HepG2 (cell line): ENCODE measurements around the gene DRC7. TPM values are rescaled to one million over a fixed set of nuclear protein-coding genes. Genes with fewer than 3 reads are reported as not detected.

Experiments used
- ATAC-seq: fragments of 200-7000 bp; cut with Tn5 transposase; 3 replicates; pipeline ENCODE4 v1.9.1; 2020; ENCODE audit warnings: mild to moderate bottlenecking, moderate library complexity
- BruUV-seq: library from RNA; stranded (reverse); fragments of 400-500 nt; replicated peaks from 2 replicates; lab custom pipeline; 2021; lab: Mats Ljungman, UMichigan
- CTCF ChIA-PET: fragments of 300-600 bp; formaldehyde crosslinking; extraction: SDS; loops from one replicate; lab custom pipeline; 2021; ENCODE audit warnings: low total read pairs, inconsistent platforms, low intra/inter-chr PET ratio; lab: Yijun Ruan, JAX
- POLR2A ChIA-PET: fragments of 350-600 bp; sonication (Branson Sonifier 250); formaldehyde crosslinking; loops from one replicate; lab custom pipeline; 2020; ENCODE audit warnings: antibody characterized with exemption, inconsistent platforms; lab: Yijun Ruan, JAX
- DNase-seq: peaks from one replicate; pipeline ENCODE4 v3.0.0-alpha.2; 2015; ENCODE audit warnings: low spot score
- FAIRE-seq: peaks from 3 replicates; lab custom pipeline; 2011; peaks lifted over from hg19 to GRCh38; lab: Jason Lieb, UNC
- H2AFZ ChIP-seq: one replicate; pipeline ENCODE4 v1.6.1; 2011; ENCODE audit warnings: low read length, inconsistent platforms
- H3K27ac ChIP-seq: fragments of 300-600 bp; 3 replicates; pipeline ENCODE4 v1.8.0; 2011; ENCODE audit warnings: mixed run types, mild to moderate bottlenecking, mixed read lengths, low read length, inconsistent platforms; ENCODE audit not compliant: insufficient read depth; ENCODE audit errors: extremely low read length
- H3K27me3 ChIP-seq, 2 experiments: fragments of 200-600 bp in 1 of 2; 2 replicates in 1 of 2; 3 replicates in 1 of 2; pipeline versions ENCODE4 v1.6.0 to v1.8.0; 2011; ENCODE audit warnings: low read length in 2 of 2, mild to moderate bottlenecking in 2 of 2, moderate library complexity in 2 of 2, inconsistent platforms in 1 of 2; ENCODE audit not compliant: insufficient read depth in 2 of 2, control insufficient read depth in 1 of 2
- H3K36me3 ChIP-seq, 2 experiments: fragments of 200-600 bp in 1 of 2; replicated peaks in 1 of 2; 2 replicates in 1 of 2; 3 replicates in 1 of 2; pipeline versions ENCODE4 v1.5.1 to v1.8.0; 2011; ENCODE audit warnings: low read length in 2 of 2, inconsistent platforms in 1 of 2; ENCODE audit not compliant: insufficient read depth in 2 of 2, control insufficient read depth in 1 of 2
- H3K4me1 ChIP-seq: 2 replicates; pipeline ENCODE4 v1.5.1; 2012; ENCODE audit warnings: low read length, inconsistent platforms; ENCODE audit not compliant: insufficient read depth
- H3K4me2 ChIP-seq: 2 replicates; pipeline ENCODE4 v1.6.0; 2011; ENCODE audit warnings: low read depth, low read length, inconsistent platforms
- H3K4me3 ChIP-seq, 3 experiments: fragments of 200-600 bp in 1 of 3; sonication (generic), shearing (Covaris generic) in 1 of 3; replicated peaks in 1 of 3; 2 replicates each; pipeline ENCODE4 v1.5.1; 2011 to 2016; ENCODE audit warnings: low read length in 3 of 3, inconsistent platforms in 2 of 3, low read depth in 2 of 3, mild to moderate bottlenecking in 2 of 3, control low read depth in 1 of 3, mixed read lengths in 1 of 3; ENCODE audit not compliant: insufficient read depth in 1 of 3
- H3K79me2 ChIP-seq: one replicate; pipeline ENCODE4 v1.6.1; 2011; ENCODE audit warnings: low read length, inconsistent platforms; ENCODE audit not compliant: insufficient read depth
- H3K9ac ChIP-seq: 2 replicates; pipeline ENCODE4 v1.6.0; 2011; ENCODE audit warnings: mild to moderate bottlenecking, low read depth, low read length, inconsistent platforms; ENCODE audit not compliant: insufficient read depth
- H3K9me3 ChIP-seq: 2 replicates; pipeline ENCODE4 v1.5.1; 2012; ENCODE audit warnings: mild to moderate bottlenecking, low read length
- H4K20me1 ChIP-seq: 2 replicates; pipeline ENCODE4 v1.6.0; 2011; ENCODE audit warnings: inconsistent platforms, mild to moderate bottlenecking, low read length, moderate library complexity; ENCODE audit not compliant: insufficient read depth
- HNRNPL ChIP-seq: fragments of 200-400 bp; formaldehyde crosslinking; IDR thresholded peaks from 2 replicates; pipeline ENCODE4 v1.6.1; 2017; ENCODE audit warnings: mild to moderate bottlenecking, low read depth, low read length
- MAFF ChIP-seq: IDR thresholded peaks from 2 replicates; pipeline ENCODE4 v1.6.1; 2011; ENCODE audit warnings: low read depth, low read length, improper control_type of control experiment
- NFE2L1 ChIP-seq: sonication (generic); formaldehyde crosslinking; IDR thresholded peaks from 2 replicates; pipeline ENCODE4 v1.4.0; 2020; ENCODE audit warnings: missing genetic modification reagents, mild to moderate bottlenecking, borderline replicate concordance
- PTBP1 ChIP-seq: fragments of 200-400 bp; formaldehyde crosslinking; IDR thresholded peaks from 2 replicates; pipeline ENCODE4 v1.6.1; 2018; ENCODE audit warnings: low read length, low read depth; ENCODE audit not compliant: poor library complexity, severe bottlenecking
- STAG1 ChIP-seq: sonication (generic); formaldehyde crosslinking; IDR thresholded peaks from 2 replicates; pipeline ENCODE4 v1.4.0; 2020; ENCODE audit warnings: missing genetic modification reagents
- TAF15 ChIP-seq: fragments of 200-400 bp; formaldehyde crosslinking; IDR thresholded peaks from one replicate; pipeline ENCODE4 v1.6.1; 2018; ENCODE audit warnings: mild to moderate bottlenecking, low read depth, low read length; ENCODE audit not compliant: poor library complexity, severe bottlenecking
- TRIM24 ChIP-seq: sonication (generic); formaldehyde crosslinking; IDR thresholded peaks from 2 replicates; pipeline ENCODE4 v1.8.0; 2022; ENCODE audit warnings: mild to moderate bottlenecking, missing genetic modification reagents
- ZBTB21 ChIP-seq: sonication (generic); formaldehyde crosslinking; IDR thresholded peaks from 2 replicates; pipeline ENCODE4 v1.4.0; 2020; ENCODE audit warnings: missing genetic modification reagents
- WGBS: methylation state at CpG from one replicate; pipeline ENCODE4 v1.1.6; 2017; ENCODE audit warnings: low lambda C conversion rate; 5-methylcytosine and 5-hydroxymethylcytosine counted together
- in situ Hi-C: cut with HindIII; loops from 2 replicates; pipeline ENCODE4 v1.10.0; 2017; ENCODE audit warnings: low pct_unique_long_range_greater_than_20kb; ENCODE audit not compliant: extremely low pct_ligation_motif_present
- intact Hi-C: fragments of 100-400 bp; cut with micrococcal nuclease; formaldehyde crosslinking; loops from one replicate; pipeline ENCODE4 v1.10.0; 2022; ENCODE audit not compliant: unreplicated experiment
- polyA plus RNA-seq, 8 experiments: library from polyadenylated mRNA; depleted of rRNA in 3 of 8; stranded (reverse) in 7 of 8; unstranded in 1 of 8; fragments of >200 nt; fragmentation: Illumina TruSeq in 4 of 8; extraction: Trizol in 4 of 8; gene quantifications; 2 replicates each; pipeline versions ENCODE4 v1.2.1 to v1.2.3, GENCODE V29; 2011 to 2016; ENCODE audit warnings: low read depth in 4 of 8, missing spikeins in 1 of 8, mixed read lengths in 1 of 8; ENCODE audit not compliant: insufficient read depth in 1 of 8
- total RNA-seq, 5 experiments: library from RNA; depleted of rRNA; stranded (reverse); fragments of >200 nt; fragmentation: Illumina TruSeq; extraction: Trizol; gene quantifications; 2 replicates each; pipeline ENCODE4 v1.2.3, GENCODE V29; 2016; ENCODE audit warnings: low read depth in 1 of 5
- TF ChIP-seq, protein P1 (sequence below): IDR thresholded peaks from 2 replicates; pipeline ENCODE4 v1.6.1; 2016; ENCODE audit warnings: control low read depth
- TF ChIP-seq, protein P2 (sequence below): sonication (generic); formaldehyde crosslinking; IDR thresholded peaks from 2 replicates; pipeline ENCODE4 v1.8.0; 2022; ENCODE audit warnings: missing genetic modification reagents, mild to moderate bottlenecking, borderline replicate concordance
- TF ChIP-seq, protein P3 (sequence below): sonication (generic); formaldehyde crosslinking; IDR thresholded peaks from 2 replicates; pipeline ENCODE4 v1.4.0; 2020; ENCODE audit warnings: missing genetic modification reagents, mild to moderate bottlenecking, borderline replicate concordance
- TF ChIP-seq, protein P4 (sequence below): sonication (generic); formaldehyde crosslinking; IDR thresholded peaks from 2 replicates; pipeline ENCODE4 v1.9.0; 2022; ENCODE audit warnings: missing genetic modification reagents, mild to moderate bottlenecking, borderline replicate concordance
- TF ChIP-seq, protein P5 (sequence below): sonication (generic); formaldehyde crosslinking; IDR thresholded peaks from 2 replicates; pipeline ENCODE4 v1.5.0; 2020; ENCODE audit warnings: mild to moderate bottlenecking, missing genetic modification reagents, moderate library complexity

DRC7 gene
- total and polyA plus RNA-seq, 2 of the 13 experiments (the other 11 are each of a cell fraction or from before 2014, with no cell fraction given): 2.7 to 3.4 TPM

DNA sequence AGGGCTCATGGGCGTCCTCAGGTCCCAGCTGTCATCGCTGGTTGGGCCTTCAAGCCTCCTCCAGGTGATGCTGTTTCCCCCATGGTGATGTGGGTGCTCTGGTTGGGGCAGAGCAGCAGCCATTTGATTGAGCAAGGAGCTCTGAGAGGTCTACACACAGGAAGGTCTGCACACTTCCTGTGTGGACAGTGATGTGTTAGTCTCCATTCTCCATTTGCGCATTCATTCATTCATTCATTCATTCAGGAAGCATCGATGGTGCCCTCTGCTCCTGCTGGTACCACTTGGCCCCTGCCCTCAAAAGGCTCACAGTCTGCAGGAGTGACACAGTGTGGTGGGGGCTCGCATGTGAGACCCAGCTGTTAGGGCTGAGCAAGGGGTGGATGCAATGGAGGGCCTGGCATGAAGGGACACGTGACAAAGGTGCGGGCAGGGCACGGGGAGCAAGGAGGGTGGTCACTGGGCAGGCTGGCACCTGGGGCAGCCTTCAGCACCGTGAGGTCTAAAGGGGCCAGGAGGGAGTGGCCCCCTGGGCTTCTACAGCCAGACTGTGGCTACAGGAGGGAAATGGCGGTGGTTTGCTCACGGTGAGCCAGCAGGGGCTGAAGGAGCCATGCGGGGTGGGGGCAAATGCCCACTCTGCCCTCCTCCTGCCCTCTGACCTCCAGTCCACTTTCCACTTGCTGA, 25.0 kb upstream of the DRC7 start:
- H3K4me2 ChIP-seq: peak overlapping the region; percentile 80; the same call in 1 of the 2 replicates
- no peaks in the 10 kb centered on the region for H3K27me3 ChIP-seq
- H3K27ac ChIP-seq: no peak overlapping the region
- FAIRE-seq (no peak), ATAC-seq (no peak), DNase-seq (no peak)
- in situ Hi-C loops: loop anchor here (5.0 kb wide), 1 partner anchor 48 kb away; no protein-coding TSS in a partner anchor
- ChIA-PET CTCF (interaction anchor here (2.6 kb wide), 1 partner anchor 21 kb away, joined by 14 read pairs; no protein-coding TSS in a partner anchor), POLR2A (interaction anchor here (1.0 kb wide), 1 partner anchor 207 kb away, joined by 3 read pairs; the partner anchor contains the start of gene POLR2C)
- H3K36me3 ChIP-seq: no peaks in the 10 kb centered on the region
- no peaks in the 10 kb centered on the region for H3K79me2 ChIP-seq
- intact Hi-C loops: no loop called here
- no peak overlapping the region for H3K4me3 ChIP-seq
- WGBS: 88% methylated on average over 12 of the region's 12 CpGs
- no peaks in the 10 kb centered on the region for H4K20me1 ChIP-seq
- no peak overlapping the region for H2AFZ ChIP-seq
- H3K9ac ChIP-seq: no peak overlapping the region
- peaks cover 69% of the 10 kb centered on the region for H3K4me1 ChIP-seq
- H3K9me3 ChIP-seq: no peaks in the 10 kb centered on the region
- no TSS peak for BruUV-seq
- TF ChIP-seq TRIM24: no peak
- TF ChIP-seq STAG1 (CRISPR knock-in tag): peak; percentile 46
- no peak for TF ChIP-seq ZBTB21
- TF ChIP-seq TAF15: no peak
- TF ChIP-seq, protein P1, sequence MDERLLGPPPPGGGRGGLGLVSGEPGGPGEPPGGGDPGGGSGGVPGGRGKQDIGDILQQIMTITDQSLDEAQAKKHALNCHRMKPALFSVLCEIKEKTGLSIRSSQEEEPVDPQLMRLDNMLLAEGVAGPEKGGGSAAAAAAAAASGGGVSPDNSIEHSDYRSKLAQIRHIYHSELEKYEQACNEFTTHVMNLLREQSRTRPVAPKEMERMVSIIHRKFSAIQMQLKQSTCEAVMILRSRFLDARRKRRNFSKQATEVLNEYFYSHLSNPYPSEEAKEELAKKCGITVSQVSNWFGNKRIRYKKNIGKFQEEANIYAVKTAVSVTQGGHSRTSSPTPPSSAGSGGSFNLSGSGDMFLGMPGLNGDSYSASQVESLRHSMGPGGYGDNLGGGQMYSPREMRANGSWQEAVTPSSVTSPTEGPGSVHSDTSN: no peak
- peak; percentile 84; the same call in 1 of the 2 replicates for TF ChIP-seq HNRNPL
- TF ChIP-seq PTBP1: no peak
- TF ChIP-seq, protein P2, sequence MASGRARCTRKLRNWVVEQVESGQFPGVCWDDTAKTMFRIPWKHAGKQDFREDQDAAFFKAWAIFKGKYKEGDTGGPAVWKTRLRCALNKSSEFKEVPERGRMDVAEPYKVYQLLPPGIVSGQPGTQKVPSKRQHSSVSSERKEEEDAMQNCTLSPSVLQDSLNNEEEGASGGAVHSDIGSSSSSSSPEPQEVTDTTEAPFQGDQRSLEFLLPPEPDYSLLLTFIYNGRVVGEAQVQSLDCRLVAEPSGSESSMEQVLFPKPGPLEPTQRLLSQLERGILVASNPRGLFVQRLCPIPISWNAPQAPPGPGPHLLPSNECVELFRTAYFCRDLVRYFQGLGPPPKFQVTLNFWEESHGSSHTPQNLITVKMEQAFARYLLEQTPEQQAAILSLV (CRISPR knock-in tag): 0 out of 2 replicates have a peak, but pooled peaks have one; percentile 22
- TF ChIP-seq MAFF: no peak
- TF ChIP-seq, protein P3, sequence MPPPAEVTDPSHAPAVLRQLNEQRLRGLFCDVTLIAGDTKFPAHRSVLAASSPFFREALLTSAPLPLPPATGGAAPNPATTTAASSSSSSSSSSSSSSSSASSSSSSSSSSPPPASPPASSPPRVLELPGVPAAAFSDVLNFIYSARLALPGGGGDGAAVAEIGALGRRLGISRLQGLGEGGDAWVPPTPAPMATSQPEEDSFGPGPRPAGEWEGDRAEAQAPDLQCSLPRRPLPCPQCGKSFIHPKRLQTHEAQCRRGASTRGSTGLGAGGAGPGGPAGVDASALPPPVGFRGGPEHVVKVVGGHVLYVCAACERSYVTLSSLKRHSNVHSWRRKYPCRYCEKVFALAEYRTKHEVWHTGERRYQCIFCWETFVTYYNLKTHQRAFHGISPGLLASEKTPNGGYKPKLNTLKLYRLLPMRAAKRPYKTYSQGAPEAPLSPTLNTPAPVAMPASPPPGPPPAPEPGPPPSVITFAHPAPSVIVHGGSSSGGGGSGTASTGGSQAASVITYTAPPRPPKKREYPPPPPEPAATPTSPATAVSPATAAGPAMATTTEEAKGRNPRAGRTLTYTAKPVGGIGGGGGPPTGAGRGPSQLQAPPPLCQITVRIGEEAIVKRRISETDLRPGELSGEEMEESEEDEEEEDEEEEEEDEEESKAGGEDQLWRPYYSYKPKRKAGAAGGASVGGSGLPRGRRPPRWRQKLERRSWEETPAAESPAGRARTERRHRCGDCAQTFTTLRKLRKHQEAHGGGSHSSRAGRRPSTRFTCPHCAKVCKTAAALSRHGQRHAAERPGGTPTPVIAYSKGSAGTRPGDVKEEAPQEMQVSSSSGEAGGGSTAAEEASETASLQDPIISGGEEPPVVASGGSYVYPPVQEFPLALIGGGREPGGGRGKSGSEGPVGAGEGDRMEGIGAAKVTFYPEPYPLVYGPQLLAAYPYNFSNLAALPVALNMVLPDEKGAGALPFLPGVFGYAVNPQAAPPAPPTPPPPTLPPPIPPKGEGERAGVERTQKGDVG (CRISPR knock-in tag): no peak
- TF ChIP-seq, protein P4, sequence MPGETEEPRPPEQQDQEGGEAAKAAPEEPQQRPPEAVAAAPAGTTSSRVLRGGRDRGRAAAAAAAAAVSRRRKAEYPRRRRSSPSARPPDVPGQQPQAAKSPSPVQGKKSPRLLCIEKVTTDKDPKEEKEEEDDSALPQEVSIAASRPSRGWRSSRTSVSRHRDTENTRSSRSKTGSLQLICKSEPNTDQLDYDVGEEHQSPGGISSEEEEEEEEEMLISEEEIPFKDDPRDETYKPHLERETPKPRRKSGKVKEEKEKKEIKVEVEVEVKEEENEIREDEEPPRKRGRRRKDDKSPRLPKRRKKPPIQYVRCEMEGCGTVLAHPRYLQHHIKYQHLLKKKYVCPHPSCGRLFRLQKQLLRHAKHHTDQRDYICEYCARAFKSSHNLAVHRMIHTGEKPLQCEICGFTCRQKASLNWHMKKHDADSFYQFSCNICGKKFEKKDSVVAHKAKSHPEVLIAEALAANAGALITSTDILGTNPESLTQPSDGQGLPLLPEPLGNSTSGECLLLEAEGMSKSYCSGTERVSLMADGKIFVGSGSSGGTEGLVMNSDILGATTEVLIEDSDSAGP (CRISPR knock-in tag): 0 out of 2 replicates have a peak, but pooled peaks have one; percentile 11
- TF ChIP-seq NFE2L1 (CRISPR knock-in tag): 0 out of 2 replicates have a peak, but pooled peaks have one; percentile 30
- TF ChIP-seq, protein P5, sequence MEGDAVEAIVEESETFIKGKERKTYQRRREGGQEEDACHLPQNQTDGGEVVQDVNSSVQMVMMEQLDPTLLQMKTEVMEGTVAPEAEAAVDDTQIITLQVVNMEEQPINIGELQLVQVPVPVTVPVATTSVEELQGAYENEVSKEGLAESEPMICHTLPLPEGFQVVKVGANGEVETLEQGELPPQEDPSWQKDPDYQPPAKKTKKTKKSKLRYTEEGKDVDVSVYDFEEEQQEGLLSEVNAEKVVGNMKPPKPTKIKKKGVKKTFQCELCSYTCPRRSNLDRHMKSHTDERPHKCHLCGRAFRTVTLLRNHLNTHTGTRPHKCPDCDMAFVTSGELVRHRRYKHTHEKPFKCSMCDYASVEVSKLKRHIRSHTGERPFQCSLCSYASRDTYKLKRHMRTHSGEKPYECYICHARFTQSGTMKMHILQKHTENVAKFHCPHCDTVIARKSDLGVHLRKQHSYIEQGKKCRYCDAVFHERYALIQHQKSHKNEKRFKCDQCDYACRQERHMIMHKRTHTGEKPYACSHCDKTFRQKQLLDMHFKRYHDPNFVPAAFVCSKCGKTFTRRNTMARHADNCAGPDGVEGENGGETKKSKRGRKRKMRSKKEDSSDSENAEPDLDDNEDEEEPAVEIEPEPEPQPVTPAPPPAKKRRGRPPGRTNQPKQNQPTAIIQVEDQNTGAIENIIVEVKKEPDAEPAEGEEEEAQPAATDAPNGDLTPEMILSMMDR: peak; percentile 45
